Adrenal gland (tissue), 12 donors: ENCODE results near the gene STOML3. TPM values are rescaled to one million over a fixed set of nuclear protein-coding genes. Genes with fewer than 3 reads are reported as not detected.

Experiments used
- DNase-seq, 7 donors: peaks; one replicate each; pipeline ENCODE4 v3.0.0-alpha.2; 2019 to 2020
- H3K27ac ChIP-seq, 5 donors: fragments of 200-600 bp; sonication (generic) in 4 of 5; 1 replicate in 3 of 5; 2 replicates in 2 of 5; pipeline versions ENCODE4 v1.5.1 to v1.8.0; 2016 to 2020; ENCODE audit warnings: mild to moderate bottlenecking in 1 of 5
- H3K27me3 ChIP-seq: fragments of 200-600 bp; 2 replicates; pipeline ENCODE4 v1.8.0; 2021
- H3K36me3 ChIP-seq, 2 donors: fragments of 200-600 bp; replicated peaks in 1 of 2; 1 replicate in 1 of 2; 2 replicates in 1 of 2; pipeline versions ENCODE4 v1.5.1 to v1.8.0; 2018 to 2022
- H3K4me1 ChIP-seq, 2 donors: fragments of 200-600 bp; replicated peaks in 1 of 2; 1 replicate in 1 of 2; 2 replicates in 1 of 2; pipeline versions ENCODE4 v1.5.1 to v1.8.0; 2018 to 2021
- H3K4me3 ChIP-seq, 4 donors: fragments of 200-600 bp; sonication (generic) in 3 of 4; one replicate each; pipeline ENCODE4 v1.5.1; 2016 to 2018
- H3K9me3 ChIP-seq, 3 donors: fragments of 200-600 bp; sonication (generic) in 1 of 3; replicated peaks in 1 of 3; 1 replicate in 2 of 3; 2 replicates in 1 of 3; pipeline versions ENCODE4 v1.5.1 to v1.8.0; 2016 to 2021
- CTCF ChIP-seq, 6 experiments: fragments of 450-650 bp in 4 of 6; fragments of 200-600 bp in 2 of 6; sonication (generic) in 1 of 6; IDR thresholded peaks; 1 replicate in 5 of 6; 2 replicates in 1 of 6; pipeline versions ENCODE4 v1.5.1 to v1.8.0; 2016 to 2021; ENCODE audit warnings: antibody characterized with exemption in 6 of 6, mild to moderate bottlenecking in 2 of 6, moderate library complexity in 1 of 6
- POLR2A ChIP-seq, 2 donors: fragments of 450-650 bp; IDR thresholded peaks; one replicate each; pipeline ENCODE4 v1.6.1; 2017; ENCODE audit warnings: antibody characterized with exemption in 2 of 2, mild to moderate bottlenecking in 2 of 2, moderate library complexity in 1 of 2
- WGBS, 4 donors: extraction: QIAGEN DNeasy Blood & Tissue Kit in 2 of 4; methylation state at CpG; one replicate each; pipeline versions ENCODE4 v1.1.5 to v1.1.7; 2013 to 2017; 5-methylcytosine and 5-hydroxymethylcytosine counted together
- intact Hi-C, 2 donors: fragments of 100-400 bp; cut with DNase I; formaldehyde crosslinking; loops; one replicate each; pipeline versions ENCODE4 v1.14.1 to v1.15.0; 2022 to 2023
- polyA plus RNA-seq, 3 donors: library from polyadenylated mRNA; stranded (reverse); fragments of 200-250 nt in 2 of 3; fragments of 350-450 nt in 1 of 3; fragmentation: Illumina TruSeq in 1 of 3; extraction: RNeasy Lipid Tissue Mini Kit (QIAGEN cat#74804) in 1 of 3; gene quantifications; one replicate each; pipeline ENCODE4 v1.2.3, GENCODE V29; 2013 to 2014
- total RNA-seq, 9 donors: library from RNA; depleted of rRNA in 4 of 9; stranded (reverse); fragments of >200 nt in 4 of 9; fragments of 120-200 nt in 1 of 9; fragmentation: NEBNext Ultra II Directional in 1 of 9; extraction: Animal tissue kit (Norgen Biotek cat#: 25700) in 1 of 9; gene quantifications; one replicate each; pipeline versions ENCODE4 v1.1.0 to v1.2.4, GENCODE V29; 2013 to 2023
- donor health status: healthy with polysubstance abuse.
- donor health status: Bipolar disorder and iron deficiency.
- donor health status: DM: yes; HTN: yes; CAD: no.
- donor health status: DM: no; HTN: no; CAD: no.
- donor health status: DM: no; HTN: no; CAD: no.
- donor health status: DM: yes; HTN: yes; CAD: no.

Gene STOML3
- total and polyA plus RNA-seq, 12 donors, result 0.06 TPM; not detected in 11

- 0 to 1% (median 0%) methylated on average over 18 to 41 of the region's 41 CpGs for WGBS, 4 donors
These were observed 47.4 kb upstream of the STOML3 start, which contains the start of the genes NHLRC3 and PROSER1 for GRCh38 chr13:39037880-39038568. TSS of gene NHLRC3 (plus strand) at chr13:39038456. CDS start at chr13:39038640, 184 bp downstream. TSS of gene PROSER1 (minus strand) at chr13:39038089. CDS start at chr13:39037242, 847 bp downstream.

GRCh38 chr13:39037410-39037879 lies 46.8 kb upstream of the STOML3 start:
- Histone ChIP-seq H3K27ac (peak overlapping the region in 3 of 5 donors; percentile 76 to 86 (median 78)), H3K4me1 (peaks cover 15 to 61% of the 10 kb centered on the region in 2 donors)

More at GRCh38 chr13:39037880-39038568, 47.4 kb upstream of the STOML3 start, which contains the start of the genes NHLRC3 and PROSER1:
- DNase-seq, result peak; percentile 93 to 98 (median 95)
- H3K4me3 ChIP-seq, result peak within 1 kb of the TSS; percentile 48 to 93 (median 82)
- H3K27ac ChIP-seq, result peak within 1 kb of the TSS in 4 of 5 donors; percentile 47 to 86 (median 77)
- H3K36me3 ChIP-seq, result no peaks in the 10 kb centered on the region
- H3K9me3 ChIP-seq, result no peaks in the 10 kb centered on the region
- peaks cover 15 to 61% of the 10 kb centered on the region in 2 donors for H3K4me1 ChIP-seq
- no peaks in the 10 kb centered on the region for H3K27me3 ChIP-seq
- TF ChIP-seq CTCF (IDR thresholded peaks at IDR 0.05) (peak in 4 of 6 experiments; percentile 14 to 43 (median 24)), POLR2A (IDR thresholded peaks at IDR 0.05) (peak in 1 of 2 donors; percentile 67)
- intact Hi-C loops, result no loop called here

GRCh38 chr13:39036212-39036611 lies 45.6 kb upstream of the STOML3 start:
- Histone ChIP-seq H3K36me3 (no peaks in the 10 kb centered on the region), H3K27me3 (no peaks in the 10 kb centered on the region), H3K4me1 (peaks cover 15 to 54% of the 10 kb centered on the region in 2 donors), H3K27ac (no peak overlapping the region), H3K9me3 (no peaks in the 10 kb centered on the region), H3K4me3 (peak overlapping the region in 1 of 4 donors; percentile 87)
- intact Hi-C loops, result no loop called here
- no peak for DNase-seq
- no peak for TF ChIP-seq CTCF (IDR thresholded peaks at IDR 0.05)
- no peak for TF ChIP-seq POLR2A (IDR thresholded peaks at IDR 0.05)
- 3 to 5% (median 4%) methylated on average over 9 of the region's 9 CpGs for whole genome bisulfite sequencing, 4 donors

More at GRCh38 chr13:39037410-39037879, 46.8 kb upstream of the STOML3 start:
- whole genome bisulfite sequencing, 4 donors, result 0 to 1% (median 0%) methylated on average over 5 to 39 of the region's 39 CpGs
- H3K36me3 ChIP-seq, result no peaks in the 10 kb centered on the region
- intact Hi-C loops, result no loop called here
- TF ChIP-seq POLR2A (IDR thresholded peaks at IDR 0.05) (no peak), CTCF (IDR thresholded peaks at IDR 0.05) (peak in 1 of 6 experiments; percentile 11)
- H3K27me3 ChIP-seq, result no peaks in the 10 kb centered on the region
- H3K4me3 ChIP-seq, result peak overlapping the region; percentile 48 to 93 (median 82)
- no peaks in the 10 kb centered on the region for H3K9me3 ChIP-seq
- DNase-seq, result peak in 2 of 7 donors; percentile 15 to 58

GRCh38 chr13:39035799-39036198 lies 45.2 kb upstream of the STOML3 start:
- H3K27ac ChIP-seq, result no peak overlapping the region
- H3K4me3 ChIP-seq, result peak overlapping the region in 1 of 4 donors; percentile 87
- peaks cover 15 to 51% of the 10 kb centered on the region in 2 donors for H3K4me1 ChIP-seq
- no peak for TF ChIP-seq CTCF (IDR thresholded peaks at IDR 0.05)
- TF ChIP-seq POLR2A (IDR thresholded peaks at IDR 0.05), result no peak
- H3K27me3 ChIP-seq, result no peaks in the 10 kb centered on the region
- H3K9me3 ChIP-seq, result no peaks in the 10 kb centered on the region
- WGBS, 4 donors, result 39 to 46% (median 39%) methylated on average over 2 of the region's 2 CpGs
- intact Hi-C loops, result no loop called here
- no peak for DNase-seq
- H3K36me3 ChIP-seq, result no peaks in the 10 kb centered on the region
